PFSK-1 (cell line): ENCODE results near the gene EPN1.

ENCODE experiments used
- FOXP2 ChIP-seq: optimal IDR thresholded peaks from 2 replicates; pipeline ENCODE3; 2011; ENCODE audit warnings: borderline replicate concordance, control low read depth, inconsistent platforms; ENCODE audit not compliant: insufficient read depth; ENCODE audit errors: extremely low read length, extremely low read depth
- POLR2AphosphoS5 ChIP-seq: IDR thresholded peaks from 2 replicates; pipeline ENCODE4 v1.6.1; 2012; ENCODE audit warnings: low read depth, mild to moderate bottlenecking, control low read depth, low read length, moderate library complexity
- REST ChIP-seq, 2 experiments: IDR thresholded peaks; 2 replicates each; pipeline versions ENCODE4 v1.6.1 to v1.8.0; 2011 to 2012; ENCODE audit warnings: low read depth in 2 of 2, low read length in 2 of 2, control low read depth in 1 of 2, inconsistent platforms in 1 of 2, mild to moderate bottlenecking in 1 of 2, moderate library complexity in 1 of 2; ENCODE audit not compliant: insufficient read depth in 1 of 2
- SIN3A ChIP-seq: IDR thresholded peaks from 2 replicates; pipeline ENCODE4 v1.6.1; 2012; ENCODE audit warnings: mild to moderate bottlenecking, low read length, moderate library complexity, borderline replicate concordance; ENCODE audit not compliant: insufficient read depth
- TAF1 ChIP-seq: IDR thresholded peaks from 2 replicates; pipeline ENCODE4 v1.6.1; 2012; ENCODE audit warnings: low read length, control low read depth, borderline replicate concordance; ENCODE audit not compliant: insufficient read depth

Gene EPN1

GRCh38 chr19:55648585-55649267 lies 26.3 kb upstream of the EPN1 start:
- TF ChIP-seq REST (IDR thresholded peaks at IDR 0.05; ENCODE audit: insufficient read depth in 1 of 2, low read depth in 2 of 2, low read length in 2 of 2) = no peak
- no peak for TF ChIP-seq TAF1
- no peak for TF ChIP-seq POLR2AphosphoS5
- TF ChIP-seq SIN3A = no peak
- TF ChIP-seq FOXP2 = no peak

DNA sequence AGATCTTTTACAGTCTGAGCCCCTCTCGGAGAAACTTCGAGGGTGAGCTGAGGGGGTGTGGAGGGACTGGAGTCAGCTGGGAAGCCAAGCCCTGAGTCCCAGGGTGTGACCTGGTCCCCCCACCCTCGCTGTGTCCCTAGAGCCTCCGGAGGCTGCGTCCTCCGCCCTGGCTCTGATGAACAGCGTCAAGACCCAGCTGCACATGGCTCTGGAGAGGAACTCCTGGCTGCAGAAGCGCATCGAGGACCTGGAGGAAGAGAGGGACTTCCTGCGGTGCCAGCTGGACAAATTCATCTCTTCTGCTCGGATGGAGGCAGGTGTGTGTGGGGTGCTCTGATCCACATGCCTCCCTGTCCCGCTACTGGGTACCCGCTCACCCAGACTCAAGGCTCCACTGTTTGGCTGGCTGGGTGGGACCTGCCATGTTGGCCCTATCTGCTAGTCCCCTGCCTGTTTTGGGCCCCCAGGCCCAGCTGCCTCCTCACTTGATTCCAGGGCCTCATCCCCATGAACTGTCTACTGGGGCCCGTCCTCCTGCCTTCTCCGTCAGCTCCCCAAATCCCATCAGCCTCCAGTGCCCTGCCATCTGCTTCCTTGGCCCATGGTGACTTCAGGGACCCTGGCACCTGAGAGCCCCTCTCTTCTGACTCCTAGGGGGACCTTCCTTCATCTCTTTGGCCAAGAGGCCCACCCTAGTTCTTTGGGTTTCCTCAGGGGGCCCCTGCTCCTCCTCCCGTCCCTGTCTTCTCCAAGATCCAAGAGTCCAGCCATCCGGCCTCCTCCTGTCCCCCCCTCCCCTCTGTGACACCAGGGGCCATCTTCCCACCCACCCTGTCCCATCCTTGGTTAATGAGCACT lies 25.5 kb upstream of the EPN1 start:
- TF ChIP-seq TAF1 = no peak
- no peak for TF ChIP-seq FOXP2
- TF ChIP-seq REST (IDR thresholded peaks at IDR 0.05; ENCODE audit: insufficient read depth in 1 of 2, low read depth in 2 of 2, low read length in 2 of 2) = no peak
- TF ChIP-seq SIN3A = no peak
- TF ChIP-seq POLR2AphosphoS5 = no peak

DNA sequence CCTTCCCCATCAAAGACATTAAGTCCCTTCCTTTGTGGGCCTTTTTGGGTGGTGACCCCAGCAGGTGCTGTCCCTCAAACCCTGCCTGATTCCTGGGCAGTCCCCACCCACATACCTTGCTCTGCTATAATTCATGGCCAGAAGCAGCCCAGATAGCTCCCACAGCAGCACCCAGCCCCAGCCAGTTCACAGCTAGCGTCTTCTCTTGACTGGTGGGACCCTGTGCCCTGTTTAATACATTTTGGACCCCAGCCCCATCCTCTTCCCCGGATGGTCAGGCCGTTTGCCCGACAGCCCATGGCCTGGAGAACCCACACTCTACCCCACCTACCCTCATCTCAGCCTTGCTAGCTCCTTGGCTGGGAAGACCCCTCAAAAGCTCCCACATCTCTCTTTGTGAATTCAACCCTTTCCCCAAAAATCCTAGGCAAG lies 24.9 kb upstream of the EPN1 start:
- TF ChIP-seq POLR2AphosphoS5 (no peak), SIN3A (no peak), TAF1 (no peak), REST (IDR thresholded peaks at IDR 0.05; ENCODE audit: insufficient read depth in 1 of 2, low read depth in 2 of 2, low read length in 2 of 2) (no peak), FOXP2 (no peak)

DNA sequence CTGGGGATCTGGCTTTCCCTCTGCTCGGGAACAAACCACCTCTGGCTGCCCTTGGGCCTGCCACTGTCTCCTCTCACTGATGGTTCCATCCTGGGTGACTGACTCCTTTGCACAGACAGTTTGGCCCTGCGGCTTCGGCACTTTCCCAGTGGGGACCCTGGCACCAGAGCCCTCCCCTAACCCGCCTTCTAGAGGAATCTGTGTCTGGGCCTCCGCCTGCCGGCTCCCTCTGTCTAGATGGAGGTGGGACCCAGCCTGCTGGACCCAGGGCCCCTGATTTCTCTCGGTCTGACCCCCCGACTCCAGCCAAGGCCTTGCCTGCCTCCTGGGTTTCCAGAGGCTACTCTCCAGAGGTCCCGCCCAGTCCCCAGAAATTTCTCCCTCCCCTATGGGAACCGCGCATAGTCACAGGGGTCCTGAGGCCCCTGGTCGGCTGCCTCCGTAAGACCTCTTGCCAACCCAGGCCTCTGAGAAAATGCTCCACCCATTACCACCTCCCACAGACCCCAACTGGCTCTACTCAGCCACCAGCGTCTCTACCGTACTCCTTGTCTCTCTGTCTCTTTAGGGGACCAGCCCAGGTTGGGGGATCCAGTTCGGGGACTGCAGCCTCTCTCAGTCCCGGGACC lies 24.3 kb upstream of the EPN1 start:
- TF ChIP-seq REST (IDR thresholded peaks at IDR 0.05; ENCODE audit: insufficient read depth in 1 of 2, low read depth in 2 of 2, low read length in 2 of 2) = no peak
- no peak for TF ChIP-seq POLR2AphosphoS5
- TF ChIP-seq SIN3A = no peak
- no peak for TF ChIP-seq FOXP2
- no peak for TF ChIP-seq TAF1
